Activated CD4-positive, alpha-beta T cell treated with anti-CD3 and anti-CD28 coated beads, Interleukin-10, Interleukin-2, amounts not matched to agents 100 ng/mL and 50 ng/mL, durations not matched to agents 16 hours and 8 hours (primary cell): ENCODE data around the gene ARPC1A.

ENCODE experiments used
- DNase-seq: peaks from one replicate; pipeline ENCODE4 v3.0.0-alpha.2; 2020

ARPC1A gene

GRCh38 chr7:99390941-99391602 lies 65.4 kb downstream of the ARPC1A start:
- no peak for DNase-seq

DNA sequence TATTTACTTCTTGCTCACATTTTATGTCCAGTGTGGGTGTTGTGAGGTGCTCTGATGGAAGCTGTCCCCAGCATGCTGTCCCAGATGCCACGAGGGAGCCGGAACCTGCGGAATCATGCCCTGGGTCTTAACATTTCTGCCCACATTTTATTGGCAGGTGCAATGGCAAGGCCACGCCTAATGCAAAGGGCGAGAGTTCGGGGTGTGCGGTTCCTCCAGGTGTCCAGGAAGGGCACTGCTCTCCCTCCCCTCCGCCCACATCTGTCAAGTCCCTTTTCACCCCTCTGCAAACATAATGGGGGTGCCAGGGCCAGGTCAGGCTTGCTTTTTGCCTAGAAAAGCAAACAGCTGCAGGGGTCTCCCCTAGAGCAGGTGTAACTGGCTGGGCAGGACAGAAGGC lies 66.3 kb downstream of the ARPC1A start:
- no peak for DNase-seq

DNA sequence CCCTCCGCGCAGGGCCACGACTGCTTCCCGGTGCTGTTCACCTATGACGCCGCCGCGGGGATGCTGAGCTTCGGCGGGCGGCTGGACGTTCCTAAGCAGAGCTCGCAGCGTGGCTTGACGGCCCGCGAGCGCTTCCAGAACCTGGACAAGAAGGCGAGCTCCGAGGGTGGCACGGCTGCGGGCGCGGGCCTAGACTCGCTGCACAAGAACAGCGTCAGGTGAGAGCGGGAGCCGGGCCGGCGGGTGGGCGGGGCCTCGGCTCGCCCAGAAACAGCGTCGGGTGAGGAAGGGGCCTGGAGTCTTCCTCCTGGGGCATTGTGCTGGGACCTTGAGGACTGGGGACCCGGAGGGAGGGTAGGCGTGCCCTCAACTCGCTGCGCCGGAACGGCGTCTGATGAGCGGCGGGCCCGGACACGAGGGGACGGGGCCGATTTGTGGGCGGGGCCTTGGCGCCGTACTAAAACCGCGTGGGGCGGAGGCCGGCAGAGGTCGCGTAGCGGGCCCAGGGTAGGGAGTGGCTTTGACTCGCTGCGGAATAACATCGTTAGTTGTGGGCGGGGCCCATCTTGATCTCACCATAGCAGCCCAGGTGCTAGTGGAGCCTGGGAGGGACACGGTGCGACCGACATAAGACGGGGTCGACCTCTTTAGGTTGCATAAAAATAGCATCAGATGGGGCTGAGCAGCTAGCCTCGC lies 67.1 kb downstream of the ARPC1A start:
- peak; percentile 84 for DNase-seq

GRCh38 chr7:99393355-99394187 lies 67.9 kb downstream of the ARPC1A start:
- DNase-seq: no peak

DNA sequence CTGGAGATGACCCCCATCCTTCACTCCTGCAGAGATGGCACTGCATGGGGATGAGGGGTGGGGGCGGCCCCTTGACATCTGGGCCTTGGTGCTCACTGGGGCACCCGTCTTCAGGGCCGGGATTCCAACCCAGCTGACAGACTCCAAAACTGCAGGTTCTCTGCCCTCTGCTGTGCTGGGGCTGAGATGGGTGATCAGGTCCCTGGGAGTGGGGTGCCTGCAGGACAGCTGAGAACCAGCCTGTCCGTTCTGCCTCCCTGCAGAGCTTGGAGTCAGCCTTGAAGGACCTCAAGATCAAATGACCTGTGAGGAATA lies 68.4 kb downstream of the ARPC1A start:
- DNase-seq: no peak

DNA sequence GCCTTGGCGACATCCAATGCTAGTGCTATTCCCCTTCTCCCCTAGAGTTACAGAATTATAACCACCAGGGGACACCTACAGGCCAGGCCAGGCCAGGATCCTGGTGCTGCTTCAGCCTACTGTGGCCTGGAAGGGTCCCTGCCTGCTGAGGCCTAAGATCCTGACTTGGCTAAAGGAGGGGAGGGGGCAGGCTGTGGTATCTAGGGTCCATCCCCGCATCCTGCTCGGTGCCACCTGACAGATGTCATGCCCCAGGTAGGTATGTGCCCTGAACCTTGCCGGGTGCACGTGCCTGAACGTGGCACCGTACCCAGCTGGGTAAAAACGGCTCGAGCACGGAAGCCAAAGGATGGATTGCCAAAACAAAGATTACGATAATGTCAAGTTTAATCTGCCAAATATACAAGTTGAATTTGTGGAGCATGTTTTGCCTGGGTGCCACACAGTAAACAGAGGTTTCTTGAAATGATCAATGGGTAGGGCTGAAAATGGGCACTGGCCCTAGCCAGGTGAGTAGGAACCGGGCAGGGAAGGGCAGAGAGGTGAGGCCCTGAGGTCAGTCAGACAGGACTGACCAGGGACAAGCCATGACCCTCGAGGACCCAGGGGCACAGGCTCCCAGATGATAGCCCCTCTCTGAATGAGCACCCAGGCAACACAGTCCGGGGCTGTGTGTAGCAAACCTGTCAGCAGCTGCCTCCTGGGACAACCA lies 70.1 kb downstream of the ARPC1A start:
- no peak for DNase-seq

DNA sequence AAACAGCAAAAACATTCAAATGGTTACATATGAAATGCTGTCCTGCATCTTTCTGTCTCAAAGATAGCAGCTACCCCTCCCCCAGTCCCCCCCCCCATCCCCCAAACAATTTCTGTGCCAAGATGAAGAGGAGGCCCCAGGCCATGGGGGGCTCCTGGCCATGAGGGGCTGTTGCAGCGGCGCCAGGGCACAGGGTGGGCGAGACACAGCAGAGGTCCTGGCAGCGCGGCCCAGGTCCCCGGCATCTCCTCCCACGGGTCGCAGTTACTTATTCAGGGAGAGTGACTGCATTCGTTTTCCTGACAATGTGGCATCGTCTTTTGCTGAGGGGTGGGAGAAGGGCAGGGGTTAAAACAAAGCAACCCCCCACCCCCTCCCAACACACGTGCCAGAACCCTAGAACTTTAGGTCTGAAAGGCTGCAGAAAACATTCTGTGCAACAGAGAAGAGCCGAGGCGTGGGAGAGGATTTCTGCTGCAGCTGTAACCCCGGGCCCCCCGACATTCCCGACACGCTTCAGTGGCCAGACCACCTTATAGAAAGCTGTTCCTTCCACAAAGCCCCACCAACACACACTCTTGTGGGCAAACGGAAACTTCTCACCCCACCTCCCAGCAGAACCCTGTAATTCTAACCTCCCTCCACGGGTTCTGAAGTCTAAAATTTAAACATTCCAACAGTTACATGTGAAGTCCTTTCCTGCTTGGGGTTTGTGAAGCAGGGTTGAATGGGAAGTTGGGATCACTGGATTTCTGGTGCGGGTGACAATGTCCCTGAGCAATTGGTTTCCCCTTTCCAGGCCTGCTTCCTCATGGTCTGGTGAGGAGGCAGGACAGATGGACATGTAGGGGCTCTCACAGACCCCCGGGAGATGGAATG lies 71.0 kb downstream of the ARPC1A start:
- DNase-seq: no peak

- DNase-seq: no peak
Observed at GRCh38 chr7:99397297-99397983, 71.7 kb downstream of the ARPC1A start.

DNA sequence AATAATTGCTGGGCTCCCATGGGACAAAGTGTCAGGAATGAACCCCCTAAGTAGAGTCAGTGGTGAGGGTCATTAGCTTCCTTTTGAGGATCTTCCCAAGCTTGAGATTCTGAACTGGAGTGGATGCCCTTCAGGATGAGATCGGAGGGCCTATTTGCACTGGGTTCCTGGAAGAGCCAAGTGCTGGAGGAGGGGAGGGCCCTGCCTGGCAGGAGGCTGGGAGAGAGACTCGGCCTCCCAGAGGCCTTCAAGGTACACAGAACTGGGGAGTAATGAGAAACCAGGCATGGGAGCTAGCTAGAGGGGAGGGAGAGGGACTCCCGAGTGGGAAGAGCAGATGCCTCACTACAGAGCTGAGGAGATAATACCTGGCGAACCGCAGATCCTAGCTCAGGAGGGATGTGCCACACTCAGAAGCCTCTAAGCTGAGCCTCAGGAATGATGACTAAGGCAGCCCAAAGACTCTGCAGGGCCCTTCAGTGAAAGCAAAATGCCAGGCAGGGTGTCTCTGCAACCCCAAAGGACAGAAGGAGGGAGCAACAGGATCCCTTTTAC lies 73.3 kb downstream of the ARPC1A start:
- DNase-seq: no peak

- DNase-seq: no peak
Observed at GRCh38 chr7:99399597-99399996, 73.9 kb downstream of the ARPC1A start.

DNA sequence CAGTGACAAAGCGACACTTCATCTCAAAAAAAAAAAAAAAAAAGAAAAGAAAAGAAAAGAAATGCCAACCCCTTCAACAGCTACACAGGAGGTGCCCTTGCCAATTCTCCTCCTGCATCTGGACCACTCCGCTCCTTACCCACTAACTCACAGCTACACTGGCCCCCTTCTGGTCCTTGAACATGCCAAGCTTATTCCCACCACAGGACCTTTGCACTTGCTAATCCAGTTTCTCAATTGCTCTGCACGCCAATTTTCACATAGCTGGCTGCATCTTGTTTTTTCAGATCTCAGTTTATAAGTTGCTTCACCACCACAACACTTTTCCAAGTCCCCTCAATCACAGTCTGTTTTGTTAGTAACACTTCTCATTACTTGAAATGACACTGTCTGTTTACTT lies 77.2 kb downstream of the ARPC1A start:
- DNase-seq: no peak

DNA sequence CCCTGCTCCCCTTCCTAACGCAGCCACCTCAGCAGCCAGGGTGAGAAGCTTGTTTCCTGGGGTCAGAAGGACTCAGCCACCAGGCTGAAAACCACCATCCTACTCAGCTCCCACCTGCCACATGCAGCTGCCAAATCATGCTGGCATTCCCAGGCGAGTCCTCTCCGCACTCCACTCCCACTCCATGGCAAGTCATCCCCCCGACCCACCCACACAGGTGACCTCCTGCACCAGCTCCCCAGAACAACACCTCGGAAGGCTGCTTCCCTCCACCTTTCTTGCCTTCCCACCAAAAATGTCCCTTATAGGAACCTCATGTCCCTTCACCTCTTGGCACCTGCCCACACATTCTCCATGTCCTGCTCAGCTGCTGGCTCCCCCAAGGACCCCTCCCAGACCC lies 78.1 kb downstream of the ARPC1A start:
- no peak for DNase-seq

DNA sequence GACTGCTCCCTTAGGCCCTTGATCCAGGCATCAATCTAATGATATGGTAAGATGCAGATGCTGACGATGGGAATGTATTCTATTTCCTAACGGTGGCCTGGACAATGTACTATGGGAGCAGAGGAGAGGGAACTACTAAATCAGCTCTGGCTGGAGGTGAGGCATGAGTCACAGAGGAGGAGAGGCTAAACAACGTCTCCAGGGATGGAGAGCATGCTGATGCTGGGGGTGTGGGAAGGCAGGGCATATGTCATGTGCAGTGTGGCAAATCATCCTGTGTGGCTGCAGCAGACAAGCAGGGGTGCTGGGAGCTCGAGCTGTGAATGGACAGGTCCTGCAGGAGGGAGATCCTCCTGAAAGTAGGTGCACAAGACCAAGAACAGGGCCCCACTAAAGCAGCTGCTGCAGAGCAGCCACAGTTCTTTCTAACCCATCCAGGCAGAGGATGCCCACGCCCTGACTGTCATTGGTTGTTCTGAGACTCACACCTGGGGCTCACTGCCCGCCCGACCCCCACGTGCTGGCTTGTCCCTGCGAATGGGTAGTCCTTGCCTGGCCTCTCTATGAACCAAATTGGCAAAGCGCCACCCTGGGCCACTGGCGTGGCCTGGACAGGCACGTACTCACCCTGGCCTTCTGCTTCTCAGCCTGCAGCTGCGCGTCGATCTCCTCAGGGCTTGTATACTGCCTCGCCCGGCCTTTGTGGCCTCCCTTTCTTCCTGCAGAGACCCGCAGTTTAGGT lies 78.7 kb downstream of the ARPC1A start:
- DNase-seq: no peak

GRCh38 chr7:99404977-99405320 lies 79.3 kb downstream of the ARPC1A start:
- no peak for DNase-seq

- DNase-seq: no peak
Observed at GRCh38 chr7:99406557-99406956, 80.9 kb downstream of the ARPC1A start.

- DNase-seq: peak; percentile 39
Observed at GRCh38 chr7:99407872-99408378, 82.2 kb downstream of the ARPC1A start.

- peak; percentile 93 for DNase-seq
Observed at GRCh38 chr7:99408379-99409191, 82.9 kb downstream of the ARPC1A start, which contains the start of the genes BUD31 and PDAP1. TSS of gene BUD31 (plus strand) at chr7:99408969. CDS start at chr7:99411093, 2,124 bp downstream. TSS of gene PDAP1 (minus strand) at chr7:99408597. CDS start at chr7:99408548, 49 bp downstream.

DNA sequence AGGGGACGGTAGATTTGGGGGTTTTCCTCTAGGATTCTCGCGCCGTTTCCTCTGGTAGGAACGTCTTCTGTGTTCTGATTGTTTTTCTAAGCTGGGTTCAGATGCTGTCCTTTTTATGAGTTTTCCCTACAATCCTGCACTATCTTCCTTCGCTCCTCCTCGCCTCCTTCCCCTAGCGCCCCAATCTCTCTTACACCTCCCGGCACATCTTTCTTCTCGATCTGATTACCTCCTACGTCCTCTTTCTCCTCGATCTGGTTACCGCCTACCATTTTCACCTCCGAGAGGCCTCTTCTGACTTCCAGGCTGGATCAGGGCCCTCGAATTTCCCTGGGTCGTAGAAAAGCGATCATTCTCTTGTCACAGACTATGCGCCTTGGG lies 83.5 kb downstream of the ARPC1A start:
- no peak for DNase-seq

DNA sequence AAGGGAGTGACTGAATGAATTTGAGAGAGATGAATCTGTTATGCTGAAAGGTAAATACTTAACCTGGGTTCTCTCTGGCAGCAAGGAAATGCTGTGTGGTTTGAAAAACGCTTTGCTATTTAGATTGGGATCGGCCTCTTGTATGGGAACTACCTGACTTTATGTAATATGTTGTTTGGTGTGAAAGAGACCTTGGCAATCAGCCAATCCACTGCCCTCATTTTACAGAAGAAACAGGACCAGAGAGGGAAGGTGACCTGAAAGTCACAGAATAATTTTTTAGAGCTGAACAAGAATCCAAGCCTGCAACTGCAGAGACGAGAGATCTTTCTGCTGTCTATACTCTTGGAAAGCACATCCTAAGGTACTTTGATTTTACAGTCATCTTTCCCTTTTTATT lies 84.1 kb downstream of the ARPC1A start:
- DNase-seq: no peak
